AG09309 (cell line): ENCODE results near the gene OSTF1.

Experiments used
- DNase-seq: peaks from one replicate; pipeline ENCODE4 v3.0.0-alpha.2; 2010; ENCODE audit warnings: low read depth
- H3K4me3 ChIP-seq: 2 replicates; pipeline ENCODE4 v1.5.1; 2011; ENCODE audit warnings: mild to moderate bottlenecking, low read depth, low read length, moderate library complexity; ENCODE audit not compliant: control insufficient read depth
- CTCF ChIP-seq: IDR thresholded peaks from 2 replicates; pipeline ENCODE4 v1.5.1; 2011; ENCODE audit warnings: mild to moderate bottlenecking, low read depth, low read length, inconsistent platforms; ENCODE audit not compliant: insufficient read depth, control insufficient read depth; ENCODE audit errors: missing control alignments

OSTF1 gene

GRCh38 chr9:75134495-75134894 is 46.2 kb downstream of the OSTF1 start:
- DNase-seq = no peak
- TF ChIP-seq CTCF = no peak
- H3K4me3 ChIP-seq = no peak overlapping the region

DNA sequence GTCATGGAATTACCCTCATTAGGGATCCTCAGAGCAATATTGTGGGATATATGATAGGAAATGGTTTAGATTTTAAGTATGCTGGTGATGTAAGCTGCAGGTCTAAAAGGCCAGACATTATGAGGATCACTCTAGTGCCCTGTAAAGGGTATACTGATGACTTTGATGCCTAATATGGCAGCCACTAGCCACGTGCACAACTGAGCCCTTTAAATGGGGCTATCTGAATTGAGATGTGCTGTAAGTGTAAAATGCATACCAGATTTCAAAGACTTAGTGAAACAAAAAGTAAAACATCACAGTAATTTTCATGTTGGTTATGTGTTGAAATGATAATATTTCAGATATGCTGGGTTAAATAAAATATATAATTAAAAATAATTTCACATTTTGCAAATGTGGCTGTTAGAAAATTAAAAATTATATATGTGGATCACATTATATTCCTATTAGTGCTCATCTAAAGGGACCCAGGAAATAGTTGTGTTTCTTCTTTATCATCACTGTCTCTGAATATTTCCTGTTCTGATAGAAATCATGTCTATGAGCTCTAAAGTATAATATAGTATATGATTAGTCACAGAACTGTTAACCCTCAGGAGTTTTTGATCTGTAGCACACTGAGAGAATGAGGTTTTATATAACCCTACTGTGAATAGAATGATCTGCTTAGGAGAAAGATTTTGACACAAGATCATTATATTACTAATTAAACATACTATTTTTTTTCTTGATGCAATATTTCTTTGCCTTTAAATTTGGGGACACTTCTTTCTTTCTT is 50.1 kb downstream of the OSTF1 start:
- no peak for DNase-seq
- no peak overlapping the region for H3K4me3 ChIP-seq
- no peak for TF ChIP-seq CTCF

DNA sequence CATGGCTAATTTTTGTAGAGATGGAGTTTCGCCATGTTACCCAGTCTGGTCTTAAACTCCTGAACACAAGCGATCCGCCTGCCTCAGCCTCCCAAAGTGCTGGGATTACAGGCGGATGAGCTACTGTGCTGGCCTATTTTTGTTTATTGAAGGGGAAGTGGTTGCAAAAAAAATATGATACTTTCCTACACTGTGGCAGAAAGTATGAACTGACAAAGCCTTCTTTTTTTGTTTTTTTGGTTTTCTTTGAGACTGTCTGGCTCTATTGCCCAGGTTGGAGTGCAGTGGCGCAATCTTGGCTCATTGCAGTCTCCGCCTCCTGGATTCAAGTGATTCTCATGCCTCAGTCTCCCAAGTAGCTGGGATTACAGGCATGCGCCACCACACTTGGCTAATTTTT is 50.9 kb downstream of the OSTF1 start:
- no peak for DNase-seq
- H3K4me3 ChIP-seq = no peak overlapping the region
- TF ChIP-seq CTCF = no peak

GRCh38 chr9:75140261-75140660 is 51.9 kb downstream of the OSTF1 start:
- no peak for TF ChIP-seq CTCF
- H3K4me3 ChIP-seq = no peak overlapping the region
- DNase-seq = no peak

DNA sequence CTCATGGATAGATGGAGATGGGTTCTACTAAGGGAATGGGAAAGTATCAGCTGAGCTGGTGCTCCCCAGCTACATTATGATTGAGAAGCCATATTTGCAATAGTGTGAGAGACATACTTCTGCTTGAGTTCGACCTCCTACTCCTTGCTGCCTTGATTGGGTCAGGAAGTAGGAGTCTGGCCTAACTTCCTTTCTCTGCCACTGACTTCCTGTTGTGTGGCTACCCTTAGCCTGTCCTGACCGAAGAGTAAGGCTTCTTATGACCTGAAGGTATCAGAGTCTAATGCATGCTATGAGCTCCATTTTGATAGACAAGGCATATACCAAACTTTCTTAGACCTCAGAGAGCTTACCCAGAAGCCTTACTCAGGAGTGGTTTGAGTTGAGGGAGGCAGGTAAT is 53.9 kb downstream of the OSTF1 start:
- no peak for DNase-seq
- H3K4me3 ChIP-seq = no peak overlapping the region

GRCh38 chr9:75146229-75146628 is 57.9 kb downstream of the OSTF1 start:
- DNase-seq = no peak
- no peak overlapping the region for H3K4me3 ChIP-seq
- no peak for TF ChIP-seq CTCF

More for the DNA sequence above, 53.9 kb downstream of the OSTF1 start:
- no peak for TF ChIP-seq CTCF
